ENCODE results near the gene SPATA9. TPM values are rescaled to one million over a fixed set of nuclear protein-coding genes. Genes with fewer than 3 reads are reported as not detected.
A peak's percentile ranks its signal among the peaks of the same experiment; 100 is the strongest.

SPATA9 gene
- total RNA-seq, 1 experiment from 2014 or later: not detected

DNA sequence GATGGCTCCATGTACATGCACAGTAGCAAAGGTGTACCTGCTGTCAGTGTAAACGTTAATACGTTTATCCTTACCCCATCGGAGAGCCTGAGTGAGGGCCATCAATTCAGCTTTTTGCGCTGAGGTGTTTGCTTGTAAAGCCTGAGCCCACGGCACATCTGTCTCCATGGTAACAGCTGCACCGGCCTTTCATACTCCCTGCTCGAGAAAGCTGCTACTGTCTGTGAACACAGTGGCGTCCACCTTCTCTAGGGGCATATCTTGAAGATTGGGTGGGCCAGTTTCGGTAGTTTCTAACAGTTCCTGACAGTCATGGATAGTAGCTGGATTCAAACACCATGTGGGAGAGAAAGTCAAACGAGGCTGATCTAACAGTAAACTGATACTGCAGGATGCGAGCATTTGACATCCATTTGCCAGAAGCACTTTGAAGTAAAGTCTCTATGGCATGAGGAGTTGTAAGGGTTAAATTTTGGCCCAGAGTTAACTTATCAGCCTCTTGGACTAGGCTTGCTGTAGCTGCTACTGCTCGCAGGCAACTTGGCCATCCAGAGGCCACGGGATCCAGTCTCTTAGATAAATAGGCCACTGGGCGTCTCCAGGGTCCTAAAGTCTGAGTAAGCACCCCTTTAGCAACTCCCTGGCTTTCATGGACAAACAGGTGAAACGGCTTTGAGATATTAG is 27.3 kb upstream of the SPATA9 start:
- no peaks in the 10 kb centered on the region for H4K20me1 ChIP-seq (ENCODE audit: insufficient read depth)
- peak overlapping the region; percentile 91 for H2AFZ ChIP-seq (ENCODE audit: low read depth, low read length, poor library complexity, severe bottlenecking)
- no peaks in the 10 kb centered on the region for H3K9me2 ChIP-seq (ENCODE audit: insufficient read depth)
- no peaks in the 10 kb centered on the region for H3K27me3 ChIP-seq (ENCODE audit: insufficient read depth, low read length)
- DNase-seq (ENCODE audit: low read depth, low spot score) (peak; percentile 71), ATAC-seq (peak; percentile 52)
- peak overlapping the region in 1 of 2 experiments; percentile 54; a peak in 3 of 4 replicates for H3K4me3 ChIP-seq (replicated peaks in 1 of 2; ENCODE audit: low read depth in 1 of 2, low read length in 2 of 2)
- CTCF ChIA-PET: no interaction called here
- H3K4me2 ChIP-seq (ENCODE audit: low read length): peak overlapping the region; percentile 88
- H3K9me3 ChIP-seq (ENCODE audit: control insufficient read depth in 1 of 2, insufficient read depth in 1 of 2, low read depth in 1 of 2, low read length in 2 of 2): no peaks in the 10 kb centered on the region
- H3K4me1 ChIP-seq (ENCODE audit: control insufficient read depth in 1 of 2, insufficient read depth in 2 of 2, low read length in 2 of 2): peaks cover 48 to 63% of the 10 kb centered on the region in 2 experiments
- POLR2A ChIA-PET: no interaction called here
- no peaks in the 10 kb centered on the region for H3K79me2 ChIP-seq (ENCODE audit: insufficient read depth, low read length)
- RAD21 ChIA-PET (ENCODE audit: low non-redundant PET in 1 of 2, low total read pairs in 2 of 2, uncharacterized antibody in 2 of 2, unreplicated experiment in 2 of 2): no interaction called here
- H3K36me3 ChIP-seq (ENCODE audit: control insufficient read depth in 1 of 2, insufficient read depth in 2 of 2, low read length in 2 of 2): no peaks in the 10 kb centered on the region
- peak overlapping the region; percentile 45; the same call in 1 of the 2 replicates for H3K9ac ChIP-seq (ENCODE audit: low read length)
- intact Hi-C loops (cut with micrococcal nuclease): loop anchor here (2.0 kb wide), 1 partner anchor 113 kb away; the partner anchor contains the start of gene GLRX
- no TSS peak for BruUV-seq (replicated peaks)
- H3K27ac ChIP-seq (ENCODE audit: low read depth, low read length): peak overlapping the region; percentile 90
- TF ChIP-seq POLR2AphosphoS5 (IDR thresholded peaks at IDR 0.05; ENCODE audit: low read depth, low read length) (no peak), FOSL1 (IDR thresholded peaks at IDR 0.05; ENCODE audit: low read depth) (peak; percentile 63; the same call in 1 of the 2 replicates), CEBPB (IDR thresholded peaks at IDR 0.05; ENCODE audit: low read depth) (no peak), EGR1 (IDR thresholded peaks at IDR 0.05; ENCODE audit: low read depth) (no peak), TCF7L2 (IDR thresholded peaks at IDR 0.05; ENCODE audit: borderline replicate concordance, extremely low read depth, insufficient read depth, insufficient read length) (peak; percentile 33), ZNF274 (IDR thresholded peaks at IDR 0.05; ENCODE audit: low read depth, low read length) (no peak), RAD21 (IDR thresholded peaks at IDR 0.05; ENCODE audit: low read depth) (no peak), JUND (IDR thresholded peaks at IDR 0.05) (no peak), SRF (IDR thresholded peaks at IDR 0.05; ENCODE audit: low read depth) (no peak), POLR2A (IDR thresholded peaks at IDR 0.05; ENCODE audit: borderline replicate concordance, extremely low read depth, insufficient read depth, insufficient read length) (no peak), ELF1 (IDR thresholded peaks at IDR 0.05; ENCODE audit: borderline replicate concordance, low read depth) (no peak), ZFX (IDR thresholded peaks at IDR 0.05) (no peak), EZH2phosphoT487 (IDR thresholded peaks at IDR 0.05; ENCODE audit: borderline replicate concordance) (no peak), EZH2 (IDR thresholded peaks at IDR 0.05) (no peak), SP1 (IDR thresholded peaks at IDR 0.05; ENCODE audit: low read depth) (0 out of 2 replicates have a peak, but pooled peaks have one; percentile 13), SIN3A (IDR thresholded peaks at IDR 0.05; ENCODE audit: low read depth) (no peak), CBX3 (IDR thresholded peaks at IDR 0.05; ENCODE audit: low read depth) (no peak; the same call in 1 of the 2 replicates)
- TF ChIP-seq, protein P1, sequence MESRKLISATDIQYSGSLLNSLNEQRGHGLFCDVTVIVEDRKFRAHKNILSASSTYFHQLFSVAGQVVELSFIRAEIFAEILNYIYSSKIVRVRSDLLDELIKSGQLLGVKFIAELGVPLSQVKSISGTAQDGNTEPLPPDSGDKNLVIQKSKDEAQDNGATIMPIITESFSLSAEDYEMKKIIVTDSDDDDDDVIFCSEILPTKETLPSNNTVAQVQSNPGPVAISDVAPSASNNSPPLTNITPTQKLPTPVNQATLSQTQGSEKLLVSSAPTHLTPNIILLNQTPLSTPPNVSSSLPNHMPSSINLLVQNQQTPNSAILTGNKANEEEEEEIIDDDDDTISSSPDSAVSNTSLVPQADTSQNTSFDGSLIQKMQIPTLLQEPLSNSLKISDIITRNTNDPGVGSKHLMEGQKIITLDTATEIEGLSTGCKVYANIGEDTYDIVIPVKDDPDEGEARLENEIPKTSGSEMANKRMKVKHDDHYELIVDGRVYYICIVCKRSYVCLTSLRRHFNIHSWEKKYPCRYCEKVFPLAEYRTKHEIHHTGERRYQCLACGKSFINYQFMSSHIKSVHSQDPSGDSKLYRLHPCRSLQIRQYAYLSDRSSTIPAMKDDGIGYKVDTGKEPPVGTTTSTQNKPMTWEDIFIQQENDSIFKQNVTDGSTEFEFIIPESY (IDR thresholded peaks at IDR 0.05; ENCODE audit: extremely low read depth, insufficient replicate concordance, low read length): no peak
- TF ChIP-seq, protein P2, sequence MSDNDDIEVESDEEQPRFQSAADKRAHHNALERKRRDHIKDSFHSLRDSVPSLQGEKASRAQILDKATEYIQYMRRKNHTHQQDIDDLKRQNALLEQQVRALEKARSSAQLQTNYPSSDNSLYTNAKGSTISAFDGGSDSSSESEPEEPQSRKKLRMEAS (IDR thresholded peaks at IDR 0.05): no peak
- TF ChIP-seq, protein P3, sequence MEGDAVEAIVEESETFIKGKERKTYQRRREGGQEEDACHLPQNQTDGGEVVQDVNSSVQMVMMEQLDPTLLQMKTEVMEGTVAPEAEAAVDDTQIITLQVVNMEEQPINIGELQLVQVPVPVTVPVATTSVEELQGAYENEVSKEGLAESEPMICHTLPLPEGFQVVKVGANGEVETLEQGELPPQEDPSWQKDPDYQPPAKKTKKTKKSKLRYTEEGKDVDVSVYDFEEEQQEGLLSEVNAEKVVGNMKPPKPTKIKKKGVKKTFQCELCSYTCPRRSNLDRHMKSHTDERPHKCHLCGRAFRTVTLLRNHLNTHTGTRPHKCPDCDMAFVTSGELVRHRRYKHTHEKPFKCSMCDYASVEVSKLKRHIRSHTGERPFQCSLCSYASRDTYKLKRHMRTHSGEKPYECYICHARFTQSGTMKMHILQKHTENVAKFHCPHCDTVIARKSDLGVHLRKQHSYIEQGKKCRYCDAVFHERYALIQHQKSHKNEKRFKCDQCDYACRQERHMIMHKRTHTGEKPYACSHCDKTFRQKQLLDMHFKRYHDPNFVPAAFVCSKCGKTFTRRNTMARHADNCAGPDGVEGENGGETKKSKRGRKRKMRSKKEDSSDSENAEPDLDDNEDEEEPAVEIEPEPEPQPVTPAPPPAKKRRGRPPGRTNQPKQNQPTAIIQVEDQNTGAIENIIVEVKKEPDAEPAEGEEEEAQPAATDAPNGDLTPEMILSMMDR (IDR thresholded peaks at IDR 0.05 in 2 of 3, conservative IDR thresholded peaks at IDR 0.05 in 1 of 3; ENCODE audit: borderline replicate concordance in 1 of 3, insufficient read depth in 1 of 3, low read depth in 2 of 3, low read length in 2 of 3): no peak
- TF ChIP-seq, protein P4, sequence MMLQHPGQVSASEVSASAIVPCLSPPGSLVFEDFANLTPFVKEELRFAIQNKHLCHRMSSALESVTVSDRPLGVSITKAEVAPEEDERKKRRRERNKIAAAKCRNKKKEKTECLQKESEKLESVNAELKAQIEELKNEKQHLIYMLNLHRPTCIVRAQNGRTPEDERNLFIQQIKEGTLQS (IDR thresholded peaks at IDR 0.05): no peak

Measured in HCT116 (cell line).